Peyer's patch (tissue), 4 donors: ENCODE results near the gene DLGAP1.

Experiments
- POLR2A ChIP-seq, 2 donors: fragments of 450-650 bp; IDR thresholded peaks; one replicate each; pipeline ENCODE4 v1.5.1; 2017; ENCODE audit warnings: antibody characterized with exemption in 2 of 2, mild to moderate bottlenecking in 2 of 2, moderate library complexity in 2 of 2
- TF ChIP-seq, protein P1 (sequence below), 6 experiments: fragments of 450-650 bp in 4 of 6; fragments of 200-600 bp in 2 of 6; sonication (generic) in 1 of 6; IDR thresholded peaks; one replicate each; pipeline ENCODE4 v1.5.1; 2017 to 2019; ENCODE audit warnings: antibody characterized with exemption in 6 of 6, mild to moderate bottlenecking in 3 of 6, moderate library complexity in 1 of 6

DNA sequence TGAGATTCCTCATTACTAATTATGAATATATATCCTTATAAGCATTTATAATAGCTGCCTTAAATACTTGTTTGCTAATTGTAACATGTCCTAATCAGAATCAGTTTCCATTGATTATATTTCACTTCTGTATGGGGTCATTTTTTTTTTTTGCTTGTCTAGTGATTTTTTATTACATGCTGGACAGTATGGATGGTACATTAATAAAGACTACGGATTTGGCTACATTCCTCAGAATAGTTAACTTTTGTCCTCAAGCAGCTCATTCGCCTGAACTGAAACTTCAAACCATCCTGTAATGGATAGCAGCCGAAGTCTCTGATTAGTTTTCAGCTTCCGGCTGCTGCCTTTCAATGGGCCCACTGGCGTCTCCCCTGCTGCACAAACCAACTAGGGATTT, 993.4 kb downstream of the DLGAP1 start:
- TF ChIP-seq, protein P1, sequence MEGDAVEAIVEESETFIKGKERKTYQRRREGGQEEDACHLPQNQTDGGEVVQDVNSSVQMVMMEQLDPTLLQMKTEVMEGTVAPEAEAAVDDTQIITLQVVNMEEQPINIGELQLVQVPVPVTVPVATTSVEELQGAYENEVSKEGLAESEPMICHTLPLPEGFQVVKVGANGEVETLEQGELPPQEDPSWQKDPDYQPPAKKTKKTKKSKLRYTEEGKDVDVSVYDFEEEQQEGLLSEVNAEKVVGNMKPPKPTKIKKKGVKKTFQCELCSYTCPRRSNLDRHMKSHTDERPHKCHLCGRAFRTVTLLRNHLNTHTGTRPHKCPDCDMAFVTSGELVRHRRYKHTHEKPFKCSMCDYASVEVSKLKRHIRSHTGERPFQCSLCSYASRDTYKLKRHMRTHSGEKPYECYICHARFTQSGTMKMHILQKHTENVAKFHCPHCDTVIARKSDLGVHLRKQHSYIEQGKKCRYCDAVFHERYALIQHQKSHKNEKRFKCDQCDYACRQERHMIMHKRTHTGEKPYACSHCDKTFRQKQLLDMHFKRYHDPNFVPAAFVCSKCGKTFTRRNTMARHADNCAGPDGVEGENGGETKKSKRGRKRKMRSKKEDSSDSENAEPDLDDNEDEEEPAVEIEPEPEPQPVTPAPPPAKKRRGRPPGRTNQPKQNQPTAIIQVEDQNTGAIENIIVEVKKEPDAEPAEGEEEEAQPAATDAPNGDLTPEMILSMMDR (IDR thresholded peaks at IDR 0.05): no peak
- no peak for TF ChIP-seq POLR2A (IDR thresholded peaks at IDR 0.05)
